CD4-positive, alpha-beta T cell treated with Interleukin-21 for 1 hour (primary cell): ENCODE data around the gene BCL3.
"Not testable (repeated sequence)": the region's sequence is repeated elsewhere in the genome, so short reads cannot be mapped to it uniquely, and the experiment has no call there.

Experiments used
- DNase-seq: peaks from one replicate; pipeline ENCODE4 v3.0.0-alpha.2; 2020

BCL3 gene

DNA sequence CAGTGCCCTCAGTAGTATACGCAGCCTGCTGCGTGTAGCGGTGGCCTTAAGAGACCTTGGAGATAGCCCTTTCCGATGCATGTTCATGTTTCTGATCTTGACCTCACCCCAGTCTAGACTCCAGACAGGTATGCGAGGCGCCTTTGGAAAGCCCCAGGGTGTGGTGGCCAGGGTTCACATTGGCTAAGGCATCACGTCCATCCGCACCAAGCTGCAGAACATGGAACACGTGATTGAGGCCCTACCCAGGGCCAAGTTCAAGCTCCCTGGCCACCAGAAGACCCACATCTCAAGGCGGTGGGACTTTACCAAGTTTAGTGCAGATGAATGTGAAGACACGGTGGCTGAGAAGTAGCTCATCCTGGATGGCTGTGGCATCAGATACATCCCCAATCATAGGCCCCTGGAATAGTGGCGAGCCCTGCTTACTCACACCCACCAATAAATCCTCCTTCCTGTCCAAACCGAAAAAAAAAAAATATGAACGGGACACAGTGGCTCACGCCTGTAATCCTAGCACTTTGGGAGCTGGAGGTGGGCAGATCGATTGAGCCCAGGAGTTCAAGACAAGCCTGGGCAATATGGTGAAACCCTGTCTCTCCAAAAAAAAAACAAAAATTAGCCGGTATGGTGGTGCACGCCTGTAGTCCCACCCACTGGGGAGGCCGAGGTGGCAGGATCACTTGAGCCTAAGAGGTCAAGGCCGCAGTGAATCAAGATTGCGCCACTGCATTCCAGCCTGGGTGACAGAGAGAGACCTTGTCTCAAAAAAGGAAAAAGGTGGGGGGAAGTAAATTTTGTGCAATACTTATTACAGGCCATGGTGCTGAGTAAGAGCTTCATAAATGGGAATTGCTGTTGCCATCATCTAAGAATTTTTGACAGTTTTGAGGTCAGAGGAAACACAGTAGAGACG, 16.8 kb downstream of the BCL3 start:
- no peak for DNase-seq

DNA sequence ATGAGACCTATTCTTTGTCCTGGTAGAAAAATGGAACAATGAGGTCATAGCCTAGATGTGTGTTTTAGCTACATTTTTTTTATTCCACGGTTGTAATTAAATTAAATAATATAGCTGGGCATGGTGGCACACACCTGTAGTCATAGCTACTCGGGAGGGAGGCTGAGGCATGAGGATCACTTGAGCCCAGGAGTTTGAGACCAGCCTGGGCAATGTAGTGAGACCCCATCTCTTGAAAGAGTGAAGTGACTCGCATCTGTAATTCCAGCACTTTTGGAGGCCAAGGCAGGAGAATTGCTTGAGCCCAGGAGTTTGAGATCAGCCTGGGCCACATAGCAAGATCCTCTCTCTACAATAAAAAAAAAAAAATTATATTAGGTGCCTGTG, 17.4 kb downstream of the BCL3 start:
- DNase-seq = no peak

DNA sequence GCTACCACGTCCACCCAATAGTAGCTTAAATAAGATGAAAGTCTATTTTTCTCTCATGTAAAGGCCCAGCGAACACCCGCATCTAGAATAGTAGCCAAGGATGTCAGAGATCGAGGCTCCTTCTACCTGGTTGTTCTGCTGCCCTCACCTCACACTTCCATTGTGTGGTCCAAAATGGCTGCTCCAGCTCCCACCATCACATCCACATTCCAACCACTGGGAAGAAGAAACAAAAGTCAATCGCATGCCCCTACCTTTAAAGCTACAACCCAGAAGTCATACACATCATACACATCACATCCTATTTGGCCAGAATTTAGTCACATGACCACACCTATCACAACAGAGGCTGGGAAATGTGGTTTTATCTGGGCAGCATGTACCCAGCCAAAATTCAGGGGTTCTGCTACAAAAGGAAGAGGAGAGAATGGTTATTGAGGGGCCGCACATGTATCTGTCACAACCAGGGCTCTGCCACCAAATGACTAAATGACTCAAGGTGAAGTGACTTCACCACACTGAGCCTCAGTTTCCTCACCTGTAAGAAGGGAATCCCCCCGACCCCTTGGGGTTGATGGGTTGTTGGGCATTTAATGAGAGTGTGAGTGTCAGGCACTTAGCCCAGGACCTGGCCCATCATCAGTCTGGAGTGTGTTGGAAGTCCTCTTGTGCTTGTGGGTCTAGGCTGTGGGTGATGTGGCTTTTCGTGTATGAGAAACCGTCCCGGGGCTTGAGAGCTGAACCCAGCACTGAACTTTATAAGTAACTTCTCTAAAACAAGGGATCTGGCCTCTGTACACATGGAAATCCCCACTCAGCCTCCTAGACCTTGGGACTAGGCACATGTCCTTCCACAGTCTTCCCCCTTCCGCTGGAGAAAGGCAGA, 19.0 kb downstream of the BCL3 start:
- DNase-seq = no peak

DNA sequence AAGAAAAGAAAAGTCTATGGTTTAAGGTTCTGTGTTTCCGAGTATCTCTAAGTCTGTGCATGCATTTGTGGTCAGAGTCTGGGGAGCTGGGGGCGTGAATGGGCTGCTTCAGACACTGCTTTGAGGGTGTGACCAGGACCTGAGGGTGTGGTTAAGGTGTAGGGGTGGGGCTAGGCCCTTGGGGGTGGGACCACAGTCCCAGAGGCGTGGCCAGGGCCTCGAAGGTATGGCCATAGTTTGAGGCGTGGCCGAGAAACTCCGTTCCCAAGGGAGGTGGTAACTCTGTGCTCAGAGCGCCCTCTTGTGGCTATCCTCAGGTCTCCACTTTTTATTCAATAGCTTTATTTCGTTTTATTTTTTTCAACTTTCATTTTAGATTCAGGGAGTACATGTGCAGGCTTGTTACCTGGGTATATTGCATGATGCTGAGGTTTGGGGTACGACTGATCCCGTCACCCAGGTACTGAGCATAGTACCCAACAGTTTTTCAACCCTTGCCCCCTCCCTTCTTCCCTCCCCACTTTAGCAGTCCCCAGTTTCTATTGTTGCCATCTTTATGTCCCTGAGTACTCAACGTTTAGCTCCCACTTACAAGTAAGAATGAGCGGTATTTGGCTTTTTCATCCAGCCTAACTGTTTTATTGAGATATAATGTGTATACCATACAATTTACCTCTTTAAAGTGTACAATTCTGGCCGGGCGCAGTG, 22.2 kb downstream of the BCL3 start:
- DNase-seq = peak; percentile 99

DNA sequence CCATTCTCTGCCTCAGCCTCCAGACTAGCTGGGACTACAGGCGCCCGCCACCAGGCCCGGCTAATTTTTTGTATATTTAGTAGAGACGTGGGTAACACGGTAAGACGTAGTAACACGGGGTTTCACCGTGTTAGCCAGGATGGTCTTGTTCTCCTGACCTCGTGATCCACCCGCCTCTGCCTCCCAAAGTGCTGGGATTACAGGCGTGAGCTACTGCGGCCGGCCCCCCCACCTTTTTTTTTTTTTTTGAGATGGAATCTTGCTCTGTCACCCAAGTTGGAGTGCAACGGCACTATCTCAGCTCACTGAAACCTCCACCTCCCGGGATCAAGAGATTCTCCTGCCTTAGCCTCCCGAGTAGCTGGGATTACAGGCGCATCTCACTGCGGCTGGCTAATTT, 23.6 kb downstream of the BCL3 start:
- not testable (repeated sequence) for DNase-seq

DNA sequence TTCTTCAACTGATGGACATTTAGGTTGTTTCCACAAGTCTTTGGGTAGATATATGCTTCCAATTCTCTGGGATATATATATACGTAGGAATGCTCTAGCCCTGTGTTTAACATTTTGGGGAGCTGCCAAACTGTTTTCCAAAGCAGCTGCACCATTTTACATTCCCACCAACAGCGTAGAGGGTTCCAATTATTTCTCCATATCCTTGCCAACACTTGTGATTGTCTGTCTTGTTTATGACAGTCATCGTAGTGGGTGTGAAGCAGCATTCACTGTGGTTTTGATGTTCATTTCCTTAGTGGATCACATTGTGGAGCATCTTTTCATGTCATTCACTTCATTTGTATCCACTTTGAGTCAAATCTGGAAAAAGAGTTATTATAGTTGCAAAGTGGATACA, 24.5 kb downstream of the BCL3 start:
- DNase-seq = no peak

DNA sequence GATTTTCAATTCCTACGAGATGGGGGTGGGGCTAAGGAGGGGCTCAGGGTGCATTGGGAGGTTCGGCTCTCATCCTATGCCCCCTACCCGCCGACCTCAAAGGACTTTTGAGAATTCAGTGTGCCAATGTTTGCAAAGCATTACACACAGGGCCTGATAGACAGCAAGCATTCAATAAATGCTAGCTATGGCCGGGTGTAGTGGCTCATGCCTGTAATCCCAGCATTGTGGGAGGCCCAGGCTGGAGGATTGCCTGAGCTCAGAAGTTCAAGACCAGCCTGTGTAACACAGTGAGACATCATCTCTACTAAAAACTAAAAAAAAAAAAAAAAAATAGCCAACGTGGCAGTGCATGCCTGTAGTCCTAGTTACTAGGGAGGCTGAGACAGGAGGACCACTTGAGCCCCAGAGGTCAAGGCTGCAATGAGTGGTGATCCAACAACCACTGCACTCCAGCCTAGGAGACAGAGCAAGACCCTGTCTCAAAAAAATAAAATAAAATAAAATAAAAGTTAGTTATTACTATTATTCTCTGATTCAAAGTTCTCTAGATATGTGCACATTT, 27.2 kb downstream of the BCL3 start:
- DNase-seq = no peak

DNA sequence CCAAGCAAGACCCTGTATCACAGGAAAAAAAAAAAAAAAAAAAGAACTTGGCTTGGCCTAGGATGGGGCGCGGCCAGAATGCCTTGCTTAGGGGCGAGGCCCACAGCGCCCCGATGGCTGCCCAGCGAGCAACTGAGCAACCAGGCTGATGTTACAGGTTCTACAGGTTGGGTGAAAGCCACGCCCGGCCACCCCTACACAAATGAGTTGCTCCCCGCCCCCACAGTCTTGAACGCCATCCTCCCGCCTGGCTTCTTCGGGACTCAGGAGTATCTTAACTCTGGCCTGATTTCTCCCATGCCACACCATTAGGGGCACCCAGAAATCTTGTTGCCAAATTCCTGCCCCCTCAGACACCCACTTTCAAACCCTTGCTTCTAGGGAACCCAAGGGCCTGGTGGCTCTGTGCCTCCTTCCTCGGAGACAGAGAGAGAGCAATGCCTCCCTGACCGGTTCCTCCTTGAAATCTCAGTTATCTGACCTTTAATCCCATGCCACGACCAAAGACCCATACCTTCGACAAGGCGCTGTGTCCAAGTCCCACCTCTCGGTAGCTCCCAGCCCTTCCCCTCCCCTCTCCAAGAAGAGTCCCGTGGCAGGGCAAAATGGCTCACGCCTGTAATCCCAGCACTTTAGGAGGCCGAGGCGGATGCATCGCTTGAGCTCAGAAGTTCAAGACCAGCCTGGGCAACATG, 28.0 kb downstream of the BCL3 start:
- no peak for DNase-seq

DNA sequence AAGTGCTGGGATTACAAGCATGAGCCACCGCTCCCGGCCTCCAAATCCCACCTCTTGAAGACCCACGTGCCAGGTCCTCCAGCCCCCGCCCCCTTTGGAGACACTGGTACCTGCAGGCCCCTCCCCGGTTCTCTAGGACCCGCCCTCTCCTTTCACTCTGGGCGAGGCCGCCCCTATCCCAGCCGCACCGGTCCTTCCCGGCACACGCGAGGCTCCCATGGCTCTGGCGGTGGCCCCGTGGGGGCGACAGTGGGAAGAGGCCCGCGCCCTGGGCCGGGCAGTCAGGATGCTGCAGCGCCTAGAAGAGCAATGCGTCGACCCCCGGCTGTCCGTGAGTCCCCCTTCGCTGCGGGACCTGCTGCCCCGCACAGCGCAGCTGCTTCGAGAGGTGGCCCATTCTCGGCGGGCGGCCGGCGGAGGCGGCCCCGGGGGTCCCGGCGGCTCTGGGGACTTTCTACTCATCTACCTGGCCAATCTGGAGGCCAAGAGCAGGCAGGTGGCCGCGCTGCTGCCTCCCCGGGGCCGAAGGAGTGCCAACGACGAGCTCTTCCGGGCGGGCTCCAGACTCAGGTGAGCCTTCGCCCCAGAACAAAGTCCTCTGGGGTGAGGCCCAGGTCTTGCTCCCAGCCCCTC, 29.3 kb downstream of the BCL3 start, which contains the start of gene CBLC:
CBLC (plus strand) TSS at position 176 of the 633 bp plus-strand sequence; CDS start at position 218, 42 bp downstream.
- no peak for DNase-seq

DNA sequence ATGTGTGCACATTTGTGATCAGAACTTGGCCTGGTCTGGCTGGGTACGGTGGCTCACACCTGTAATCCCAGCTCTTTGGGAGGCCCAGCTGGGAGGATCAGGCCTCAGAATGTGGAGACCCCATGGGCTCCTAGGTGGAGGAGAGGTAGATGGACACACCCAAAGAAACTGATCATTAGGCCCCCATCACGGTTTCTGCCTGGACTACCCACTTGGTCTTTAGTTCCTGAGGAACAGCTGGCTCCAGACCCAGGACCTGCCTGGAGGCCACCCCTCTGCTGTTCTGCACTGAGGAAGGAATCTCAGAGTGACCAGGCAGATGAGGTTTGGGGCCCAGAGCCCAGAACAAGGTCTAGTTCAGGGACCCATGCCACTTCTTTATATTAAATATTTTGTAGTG, 30.6 kb downstream of the BCL3 start:
- DNase-seq = no peak

DNA sequence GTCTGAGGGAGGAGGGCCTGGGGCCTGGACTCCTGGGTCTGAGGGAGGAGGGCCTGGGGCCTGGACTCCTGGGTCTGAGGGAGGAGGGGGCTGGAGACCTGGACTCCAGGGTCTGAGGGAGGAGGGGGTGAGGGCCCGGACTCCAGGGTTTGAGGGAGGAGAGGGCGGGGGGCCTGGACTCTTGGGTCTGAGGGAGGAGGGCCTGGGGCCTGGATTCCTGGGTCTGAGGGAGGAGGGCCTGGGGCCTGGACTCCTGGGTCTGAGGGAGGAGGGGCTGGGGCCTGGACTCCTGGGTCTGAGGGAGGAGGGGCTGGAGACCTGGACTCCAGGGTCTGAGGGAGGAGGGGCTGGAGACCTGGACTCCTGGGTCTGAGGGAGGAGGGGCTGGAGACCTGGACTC, 33.2 kb downstream of the BCL3 start:
- not testable (repeated sequence) for DNase-seq

DNA sequence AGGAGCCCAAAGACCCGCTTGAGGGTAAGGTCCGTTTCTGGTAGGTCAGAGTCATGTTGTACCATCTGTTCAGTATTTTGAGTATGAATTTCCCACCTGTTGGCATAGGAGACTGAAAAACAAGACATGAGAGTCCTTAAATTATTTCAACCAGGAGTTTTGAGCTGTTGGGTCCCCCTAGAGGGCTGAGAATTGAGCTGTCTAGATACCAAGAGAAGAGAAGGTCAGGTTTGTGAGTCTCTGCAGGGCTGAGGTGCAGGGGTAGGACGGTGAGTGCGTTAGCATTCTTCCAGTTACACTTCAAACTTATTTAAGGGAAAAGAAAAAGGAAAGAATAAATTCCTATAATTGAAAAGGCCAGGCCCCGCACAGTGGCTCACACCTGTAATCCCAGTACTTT, 34.2 kb downstream of the BCL3 start:
- no peak for DNase-seq

DNA sequence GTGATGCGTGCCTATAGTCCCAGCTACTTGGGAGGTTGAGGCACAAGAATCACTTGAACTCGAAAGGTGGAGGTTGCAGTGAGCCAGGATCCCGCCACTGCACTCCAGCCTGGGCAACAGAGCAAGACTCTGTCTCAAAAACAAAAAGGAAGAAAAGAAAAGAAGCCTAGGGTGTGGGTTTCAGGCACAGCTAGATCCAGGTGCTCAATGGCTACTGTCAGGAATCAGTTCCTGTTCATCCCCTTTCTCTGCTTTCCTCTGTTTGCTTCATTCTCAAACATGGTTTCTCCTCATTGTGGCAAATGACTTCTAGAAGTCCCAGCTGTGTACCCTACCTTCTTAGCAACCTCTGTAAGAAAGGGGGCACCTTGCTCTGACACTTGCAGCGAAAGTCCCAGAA, 35.0 kb downstream of the BCL3 start:
- DNase-seq = no peak

DNA sequence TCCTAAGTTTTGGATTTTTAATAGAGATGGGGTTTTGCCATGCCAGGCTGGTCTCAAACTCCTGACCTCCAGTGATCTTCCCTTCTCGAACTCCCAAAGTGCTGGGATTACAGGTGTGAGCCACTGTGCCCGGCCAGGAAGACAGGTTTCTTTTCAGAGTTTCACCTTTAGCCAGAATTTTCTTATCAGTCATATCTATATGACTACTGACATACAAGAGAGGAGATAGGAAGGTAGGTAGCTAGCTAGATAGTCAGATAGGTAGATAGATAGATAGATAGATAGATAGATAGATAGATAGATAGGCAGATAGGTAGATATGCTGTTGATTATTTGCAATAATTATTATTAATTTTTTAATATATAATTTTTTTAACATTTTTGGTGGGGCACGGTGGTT, 36.8 kb downstream of the BCL3 start:
- no peak for DNase-seq

DNA sequence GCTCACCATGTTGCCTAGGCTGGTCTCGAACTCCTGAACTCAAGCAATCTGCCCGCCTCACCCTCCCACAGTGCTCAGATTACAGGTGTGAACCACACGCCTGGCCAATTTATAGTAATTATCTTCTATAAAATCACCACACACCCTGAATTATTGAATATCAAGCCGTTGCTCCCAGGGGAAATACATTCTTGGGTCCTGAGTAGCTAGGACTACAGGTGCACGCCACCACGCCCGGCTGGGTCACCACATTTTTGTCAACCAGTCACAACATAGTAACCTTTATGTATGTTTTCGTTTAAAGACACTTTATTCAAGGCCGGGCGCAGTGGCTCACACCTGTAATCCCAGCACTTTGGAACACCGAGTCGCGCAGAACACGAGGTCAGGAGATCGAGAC, 37.5 kb downstream of the BCL3 start:
- DNase-seq = no peak

DNA sequence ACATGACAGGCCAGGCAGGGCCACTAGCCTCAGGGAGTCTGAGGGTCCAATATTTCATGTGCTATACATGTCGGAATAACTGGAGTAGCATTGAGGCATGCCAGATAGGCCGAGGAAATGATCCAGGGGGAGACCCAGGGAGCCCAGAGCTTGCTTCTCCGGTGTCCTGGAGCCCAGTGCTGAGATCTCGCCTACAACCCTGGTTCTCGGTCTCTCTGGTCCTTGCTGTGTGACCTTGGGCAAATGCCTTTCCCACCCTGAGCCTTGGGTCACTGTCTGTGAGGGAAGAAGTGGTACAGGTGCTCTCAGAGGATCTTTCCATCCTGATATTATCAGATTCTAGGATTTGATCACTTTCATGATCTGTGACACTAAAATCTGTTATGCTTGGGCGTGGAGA, 40.5 kb downstream of the BCL3 start:
- no peak for DNase-seq

DNA sequence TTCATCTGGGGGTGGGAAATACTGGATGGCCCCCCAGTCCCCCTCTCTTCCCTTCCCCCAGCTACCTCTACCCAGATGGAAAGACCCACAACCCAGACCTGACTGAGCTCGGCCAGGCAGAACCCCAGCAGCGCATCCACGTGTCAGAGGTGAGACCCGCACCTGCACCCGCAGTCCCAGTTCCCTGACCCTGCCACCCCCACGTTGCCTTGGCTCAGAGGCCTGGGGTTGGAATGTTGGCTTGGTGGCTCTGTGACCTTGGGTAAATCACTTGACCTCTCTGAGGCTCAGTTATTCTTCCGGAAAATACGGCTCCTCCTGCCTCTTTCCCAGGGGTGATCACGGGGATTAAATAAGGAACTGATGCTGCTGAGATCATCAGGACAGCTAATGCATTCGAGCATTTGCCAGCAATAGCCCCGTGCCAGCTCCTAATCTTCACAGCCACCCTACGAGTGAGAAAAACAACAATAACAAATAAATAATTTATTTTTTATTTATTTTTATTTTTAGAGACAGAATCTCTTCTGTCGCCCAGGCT, 41.5 kb downstream of the BCL3 start:
- no peak for DNase-seq

DNA sequence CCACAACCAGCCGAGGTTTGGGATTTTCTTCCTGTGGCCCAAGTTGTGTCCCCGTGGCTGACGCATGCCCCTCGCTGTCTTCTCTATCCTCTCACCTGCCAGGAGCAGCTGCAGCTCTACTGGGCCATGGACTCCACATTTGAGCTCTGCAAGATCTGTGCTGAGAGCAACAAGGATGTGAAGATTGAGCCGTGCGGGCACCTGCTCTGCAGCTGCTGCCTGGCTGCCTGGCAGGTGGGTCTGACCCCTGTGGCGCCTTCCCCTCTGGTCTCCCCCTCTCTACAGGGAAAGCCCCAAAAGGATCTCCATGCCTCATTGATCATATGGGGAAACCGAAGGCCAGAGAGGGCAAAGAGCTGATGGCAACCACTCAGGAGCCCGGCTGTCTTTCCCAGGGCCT, 43.8 kb downstream of the BCL3 start:
- DNase-seq = no peak

DNA sequence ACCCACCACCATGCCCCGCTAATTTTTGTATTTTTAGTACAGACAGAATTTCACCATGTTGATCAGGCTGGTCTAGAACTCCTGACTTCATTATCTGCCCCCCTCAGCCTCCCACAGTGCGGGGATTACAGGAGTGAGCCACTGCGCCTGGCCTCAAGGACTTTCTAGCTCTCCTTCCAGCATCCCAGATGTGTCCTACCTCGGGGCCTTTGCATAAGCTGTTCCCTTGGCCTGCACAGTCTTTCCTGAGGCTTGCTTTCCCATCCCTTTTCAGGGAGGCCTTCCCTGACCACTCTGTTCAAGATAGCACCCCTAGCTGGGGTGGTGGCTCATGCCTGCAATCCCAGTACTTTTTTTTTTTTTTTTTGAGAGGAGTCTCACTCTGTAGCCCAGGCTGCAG, 46.1 kb downstream of the BCL3 start:
- DNase-seq = no peak

DNA sequence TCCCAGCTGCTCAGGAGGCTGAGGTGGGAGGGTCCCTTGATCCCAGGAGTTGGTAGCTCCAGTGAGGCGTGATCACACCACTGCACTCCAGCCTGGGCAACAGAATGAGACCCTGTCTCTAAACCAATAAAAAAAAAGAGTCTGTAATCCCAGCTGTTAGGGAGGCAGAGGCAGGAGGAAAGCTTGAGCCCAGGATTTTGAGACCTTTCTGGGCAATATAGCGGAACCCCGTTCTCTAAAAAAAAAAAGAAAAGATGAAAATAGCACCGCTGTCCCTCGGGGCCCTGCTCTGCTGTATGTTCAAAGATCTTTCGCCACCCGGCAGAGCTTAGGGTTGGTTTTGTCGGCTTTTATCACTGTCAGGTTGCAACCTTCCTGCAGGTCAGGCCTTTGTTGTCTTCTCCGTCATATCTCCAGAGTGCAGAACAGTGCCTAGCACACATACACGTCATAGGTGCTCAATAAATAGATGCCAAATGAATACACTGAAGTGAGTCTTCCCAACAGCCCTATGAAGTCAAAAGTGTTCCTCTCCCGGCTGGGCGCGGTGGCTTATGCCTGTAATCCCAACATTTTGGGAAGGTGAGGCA, 47.0 kb downstream of the BCL3 start:
- DNase-seq = no peak

DNA sequence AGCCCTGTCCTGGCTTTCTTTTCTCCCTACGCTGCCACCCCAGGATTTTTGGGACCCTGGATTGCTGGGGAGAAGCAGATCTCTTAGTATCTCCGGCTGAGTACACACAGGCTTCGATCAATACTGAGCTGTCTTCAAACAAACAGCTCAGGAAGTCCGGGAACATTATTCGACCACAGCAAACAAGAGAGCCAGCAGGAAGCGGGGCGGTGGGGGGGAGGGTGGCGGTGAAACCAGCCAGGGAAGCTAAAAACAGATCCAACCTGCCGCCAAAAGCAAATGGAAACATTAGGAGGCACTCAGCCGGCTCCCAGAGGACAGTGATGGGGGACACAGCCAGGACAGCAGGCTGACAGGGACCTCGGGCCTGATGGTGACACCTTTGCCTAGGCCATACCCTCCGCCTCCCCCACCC, 48.2 kb downstream of the BCL3 start:
- DNase-seq = peak; percentile 3
